Retina (tissue), 1 donor: Measurements from ENCODE around the gene ADCY9.
"Not testable (repeated sequence)": the region's sequence is repeated elsewhere in the genome, so short reads cannot be mapped to it uniquely, and the experiment has no call there.

Source experiments
- DNase-seq: peaks from one replicate; pipeline ENCODE4 v3.0.0-alpha.2; 2016

Gene ADCY9

DNA sequence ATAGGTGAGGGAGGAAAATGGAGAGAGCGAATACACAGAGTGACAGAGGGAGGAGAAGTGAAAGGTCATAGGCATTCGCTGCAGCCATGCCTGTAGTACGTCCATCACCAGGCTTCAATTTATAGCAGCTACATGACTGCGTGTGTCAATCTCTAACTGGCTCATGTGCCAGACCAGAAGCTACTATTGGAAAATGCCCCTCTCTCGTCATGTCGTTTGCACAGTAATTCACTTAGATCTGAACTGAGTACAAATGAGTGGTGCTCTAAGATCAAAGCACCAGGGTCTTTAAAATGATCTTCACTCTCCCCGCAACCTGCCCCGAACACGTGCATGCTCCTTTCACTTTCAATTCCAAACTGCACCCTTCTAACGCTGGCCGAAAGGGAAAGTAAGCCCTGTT is 51.3 kb downstream of the ADCY9 start:
- DNase-seq, result no peak

DNA sequence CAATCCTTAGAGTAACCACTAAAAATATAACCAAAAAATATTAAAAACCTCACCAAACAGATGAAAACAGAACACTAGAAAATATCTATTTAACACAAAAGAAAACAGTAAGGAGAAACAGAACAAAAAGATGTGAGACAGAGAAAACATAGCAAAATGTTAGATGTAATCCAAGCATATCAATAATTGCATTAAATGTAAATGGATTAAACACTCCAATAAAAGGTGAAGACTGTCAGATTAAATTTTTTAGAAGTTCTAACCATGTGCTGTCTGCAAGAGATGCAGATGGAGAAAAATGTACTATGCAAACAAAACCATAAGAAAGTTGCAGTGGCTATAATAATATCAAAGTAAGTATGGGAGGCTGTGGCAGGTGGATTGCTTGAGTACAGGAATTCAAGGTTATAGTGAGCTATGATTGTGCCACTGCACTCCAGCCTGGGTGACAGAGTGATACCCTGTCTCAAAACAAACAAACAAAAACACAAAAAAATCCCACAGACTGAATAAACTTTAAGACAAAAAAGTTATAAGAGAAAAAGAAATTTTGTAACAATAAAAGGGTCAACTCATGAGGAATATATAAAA is 53.9 kb downstream of the ADCY9 start:
- no peak for DNase-seq

DNA sequence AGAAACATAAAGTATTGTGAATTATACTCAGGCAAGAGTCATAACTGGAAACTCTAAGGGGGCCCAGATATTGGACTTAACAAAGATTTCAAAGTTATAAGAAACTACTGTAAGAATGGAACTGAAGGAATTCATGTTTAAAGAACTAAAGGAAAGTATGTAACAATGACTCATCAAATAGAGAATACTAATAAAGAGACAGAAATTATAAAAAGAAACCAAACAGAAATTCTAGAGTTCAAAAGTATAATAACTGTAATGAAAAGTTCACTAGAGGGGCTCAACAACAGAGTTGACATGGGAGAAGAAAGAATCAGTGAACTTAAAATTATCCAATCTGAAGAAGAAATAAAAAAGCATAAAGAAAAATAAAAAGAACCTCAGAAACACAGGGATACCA is 55.4 kb downstream of the ADCY9 start:
- no peak for DNase-seq

DNA sequence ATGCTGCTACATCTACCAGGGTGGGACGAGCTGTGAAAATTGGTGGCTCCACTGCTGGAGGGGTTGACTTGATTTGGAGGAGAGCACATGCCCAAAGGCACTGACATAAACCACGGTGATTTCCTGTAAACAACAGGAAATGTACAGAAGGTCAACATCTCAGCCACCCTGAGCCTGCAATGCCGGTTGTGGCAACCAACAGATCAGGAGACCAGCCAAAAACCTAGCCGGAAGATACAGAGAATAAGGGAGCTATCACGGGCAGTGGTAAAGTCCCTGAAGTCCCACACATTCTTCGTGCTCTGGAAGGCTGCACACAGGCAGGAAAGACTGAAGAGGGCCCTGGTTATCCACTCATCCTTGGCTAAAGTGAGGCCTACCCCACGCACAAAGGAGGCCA is 56.2 kb downstream of the ADCY9 start:
- no peak for DNase-seq

DNA sequence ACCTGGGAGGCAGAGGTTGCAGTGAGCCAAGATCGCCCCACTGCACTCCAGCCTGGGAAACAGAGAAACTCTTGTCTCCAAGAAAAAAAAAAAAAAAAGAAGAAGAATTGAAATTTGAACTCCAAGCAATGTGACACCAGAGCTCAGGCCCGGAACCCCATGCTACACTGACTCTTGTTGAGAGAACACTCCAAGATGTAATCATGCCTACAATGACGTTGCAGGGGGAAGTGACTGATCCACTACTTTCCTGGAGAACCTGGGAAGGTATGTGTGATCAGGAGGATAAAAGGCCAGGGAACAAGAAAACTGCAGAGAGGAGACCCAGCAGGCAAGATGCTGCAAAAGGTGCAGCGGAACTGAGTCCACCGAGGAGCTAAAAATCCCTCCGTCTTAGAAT is 57.9 kb downstream of the ADCY9 start:
- DNase-seq, result no peak

DNA sequence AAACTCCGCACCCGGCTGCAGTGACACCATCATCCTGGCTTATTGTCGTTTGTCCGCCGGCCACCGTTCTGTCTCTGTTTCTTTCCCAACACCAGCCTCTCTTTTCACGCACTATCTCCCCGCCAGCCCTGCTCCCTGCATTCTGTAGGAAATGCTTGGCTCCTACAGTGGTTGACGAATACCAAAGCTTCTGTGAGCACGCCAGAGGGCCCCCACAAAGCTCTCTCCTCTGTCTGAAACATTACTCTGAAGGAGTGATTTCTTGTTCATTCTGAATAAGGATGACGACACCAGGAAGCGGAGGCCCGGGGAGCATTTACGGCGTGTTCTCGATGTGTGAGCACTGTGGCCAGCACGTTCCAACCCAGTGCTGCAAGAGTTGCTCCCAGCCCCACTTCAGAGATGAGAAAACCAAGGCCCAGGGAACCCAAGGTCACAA is 58.8 kb downstream of the ADCY9 start:
- DNase-seq, result no peak

DNA sequence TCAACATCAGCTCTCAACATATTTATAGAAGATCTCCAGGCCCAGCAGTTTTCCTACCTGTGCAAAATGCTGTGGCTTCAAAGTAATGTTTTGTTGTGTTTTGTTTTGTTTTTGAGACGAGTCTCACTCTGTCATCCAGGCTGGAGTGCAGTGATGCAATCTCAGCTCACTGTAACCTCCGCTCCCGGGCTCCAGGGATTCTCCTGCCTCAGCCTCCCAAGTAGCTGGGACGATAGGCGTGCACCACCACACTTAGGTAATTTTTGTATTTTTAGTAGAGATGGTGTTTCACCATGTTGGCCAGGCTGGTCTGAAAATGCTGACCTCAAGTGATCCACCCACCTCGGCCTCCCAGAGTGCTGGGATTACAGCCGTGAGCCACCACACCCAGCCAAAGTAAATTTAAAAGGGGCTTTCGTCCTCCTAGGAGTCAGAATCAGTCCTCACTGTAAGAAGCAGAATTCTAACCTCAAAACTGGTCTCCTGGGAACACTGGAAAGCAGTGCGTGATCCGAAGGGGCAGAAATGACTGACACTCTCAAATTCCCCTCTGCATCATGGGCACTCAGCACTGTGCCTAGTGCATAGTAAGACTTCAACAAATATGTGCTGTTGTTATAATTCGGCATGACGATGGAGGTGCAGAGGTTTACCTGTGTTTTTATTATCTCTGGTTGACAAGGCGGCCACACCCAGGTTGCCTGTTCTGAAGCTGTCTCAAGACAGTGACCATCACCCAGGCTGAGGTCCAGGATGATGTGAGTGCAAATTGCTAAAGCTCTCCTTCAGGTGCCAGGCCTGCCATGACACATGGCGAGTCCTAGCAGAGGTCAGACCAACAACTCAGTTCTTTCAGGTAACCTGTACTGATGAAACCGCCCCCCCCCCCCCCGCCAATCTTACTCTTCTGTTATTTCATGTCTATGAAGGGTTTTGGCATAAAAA is 59.8 kb downstream of the ADCY9 start:
- no peak for DNase-seq

DNA sequence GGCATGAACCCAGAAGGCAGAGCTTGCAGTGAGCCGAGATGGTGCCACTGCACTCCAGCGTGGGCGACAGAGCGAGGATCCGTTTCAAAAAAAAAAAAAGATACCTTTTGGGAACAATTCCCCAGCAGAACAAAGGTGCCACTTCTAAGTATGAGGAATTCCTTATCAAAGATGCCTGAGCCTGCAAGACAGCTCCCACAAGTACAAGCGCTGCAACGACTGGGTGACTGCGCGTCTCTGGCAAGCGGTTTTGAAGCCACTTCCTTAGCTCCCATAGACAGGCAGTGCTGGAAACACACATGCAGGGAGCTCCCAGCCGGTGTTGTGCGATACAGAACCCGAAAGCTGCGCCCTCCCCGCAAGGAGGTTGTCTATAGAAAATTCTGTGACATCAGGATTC is 60.5 kb downstream of the ADCY9 start:
- DNase-seq, result no peak

DNA sequence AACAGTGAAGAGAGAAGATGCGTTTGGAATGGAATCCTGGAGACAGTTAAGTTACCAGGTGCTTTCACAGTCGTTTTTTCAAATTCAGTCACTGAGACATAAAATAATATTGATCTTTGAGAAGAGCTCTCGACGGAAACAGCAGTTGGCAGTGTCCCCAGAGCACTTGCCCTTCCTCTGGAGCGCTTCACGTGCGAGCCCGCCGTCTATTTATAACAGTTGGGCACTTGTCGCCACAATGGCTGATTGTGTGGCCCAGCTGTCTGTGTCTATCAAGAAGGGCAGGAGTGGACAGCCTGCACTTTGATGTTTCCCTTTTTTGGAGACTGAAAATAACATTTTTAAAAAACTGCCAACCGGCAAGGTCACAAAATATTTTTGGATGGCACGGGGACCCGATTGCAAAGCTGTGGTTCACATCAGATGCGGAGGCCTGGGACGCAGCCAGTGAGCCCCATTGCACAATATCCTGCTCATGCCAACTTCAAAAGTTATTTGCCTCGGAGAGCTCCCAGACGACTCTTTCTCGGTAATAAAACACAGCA is 62.9 kb downstream of the ADCY9 start:
- peak; percentile 58 for DNase-seq

DNA sequence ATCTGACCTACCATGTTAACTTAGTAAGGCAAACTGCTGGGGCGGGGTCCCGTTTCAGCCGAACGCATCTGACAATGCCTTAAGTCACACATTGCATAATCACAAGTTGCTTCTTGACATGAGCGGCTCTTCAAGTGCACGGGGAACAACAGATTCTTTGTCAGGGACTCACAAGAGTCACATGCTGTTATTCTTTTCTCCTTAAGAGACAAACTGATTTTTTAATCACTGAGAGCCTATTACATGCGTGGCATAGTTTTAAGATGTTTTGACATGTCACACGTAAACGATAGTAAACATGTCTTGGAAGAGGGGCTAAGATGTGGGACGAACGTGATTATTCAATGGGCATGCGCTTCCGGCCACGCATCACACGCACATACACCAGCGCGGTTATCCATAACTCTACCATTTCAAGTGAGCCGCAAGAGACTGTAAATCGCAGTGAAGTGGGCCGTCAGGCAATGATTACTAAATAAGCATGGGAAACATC is 63.4 kb downstream of the ADCY9 start:
- DNase-seq, result peak; percentile 23

DNA sequence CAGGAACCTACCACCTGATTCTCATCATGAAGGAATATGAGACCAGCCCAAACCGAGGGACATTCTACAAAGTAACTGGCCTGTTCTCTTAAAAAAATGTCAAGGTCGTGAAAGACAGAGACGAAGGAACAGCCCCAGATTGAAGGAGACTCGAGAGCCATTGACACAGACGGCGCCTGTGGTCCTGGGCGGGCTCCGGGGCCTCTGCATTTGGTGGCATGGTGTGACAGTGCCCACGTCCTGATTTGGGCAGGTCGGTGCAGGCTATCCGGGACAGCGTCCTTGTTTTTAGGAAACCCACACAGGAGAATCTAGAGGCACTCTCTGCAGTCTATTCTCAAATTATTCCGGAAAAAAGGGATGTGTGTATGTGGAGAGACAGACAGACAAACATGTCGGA is 64.1 kb downstream of the ADCY9 start:
- no peak for DNase-seq

DNA sequence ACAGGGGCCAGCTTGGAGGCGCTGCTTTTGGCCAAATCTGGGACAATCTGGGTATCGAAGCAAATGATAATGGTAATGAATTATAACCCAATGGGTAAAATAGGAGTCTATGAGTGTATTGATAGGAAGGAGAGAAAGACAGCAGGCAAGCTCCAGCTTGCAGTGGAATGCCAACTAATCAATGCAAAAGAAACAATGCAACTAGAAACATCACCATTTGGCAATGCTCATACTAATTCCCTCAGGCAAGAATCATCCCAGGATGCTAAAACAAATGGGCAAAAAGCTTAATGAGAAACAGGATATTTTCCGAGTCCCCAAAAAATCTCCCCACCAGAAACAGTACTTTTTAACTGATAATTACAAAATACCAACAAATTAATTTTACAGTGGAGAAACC is 64.7 kb downstream of the ADCY9 start:
- DNase-seq, result no peak

DNA sequence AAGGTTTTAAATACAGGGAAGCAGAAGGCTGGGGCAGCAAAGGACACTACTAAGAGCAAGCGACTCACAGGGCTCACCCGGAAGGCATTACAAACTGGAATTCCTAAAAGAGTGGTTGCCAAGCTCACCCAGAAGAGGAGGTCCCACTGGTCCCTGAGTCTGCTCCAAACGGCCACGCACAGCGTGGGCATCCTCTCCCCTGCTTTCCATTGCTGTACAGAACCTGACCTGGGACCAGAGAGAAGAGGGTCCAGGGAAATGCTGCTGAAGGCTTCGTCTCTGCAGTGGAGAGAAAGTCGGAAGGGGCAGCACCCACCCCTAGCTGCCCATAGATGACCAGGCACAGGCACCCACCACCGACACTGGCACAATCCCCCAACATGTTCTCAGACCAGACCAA is 67.2 kb downstream of the ADCY9 start:
- DNase-seq, result no peak

DNA sequence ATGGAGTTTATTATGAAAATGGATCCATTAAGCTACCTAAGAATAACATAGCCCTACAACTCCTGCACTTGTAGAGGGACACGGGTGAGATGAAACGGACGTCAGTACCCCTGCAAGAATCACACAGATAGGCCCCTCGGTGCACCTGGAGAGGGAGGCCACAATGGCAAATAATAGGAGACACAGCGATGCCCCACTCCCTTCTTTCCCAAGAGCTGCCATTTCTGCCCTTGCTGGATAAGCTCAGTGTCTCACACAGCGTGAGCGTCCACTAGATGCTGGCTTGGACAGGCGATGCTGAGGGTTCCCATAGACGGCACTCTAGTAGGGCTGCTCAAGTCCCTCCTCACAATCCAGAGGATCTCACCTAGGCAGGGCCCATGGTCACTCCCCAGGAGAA is 67.8 kb downstream of the ADCY9 start:
- DNase-seq, result no peak

DNA sequence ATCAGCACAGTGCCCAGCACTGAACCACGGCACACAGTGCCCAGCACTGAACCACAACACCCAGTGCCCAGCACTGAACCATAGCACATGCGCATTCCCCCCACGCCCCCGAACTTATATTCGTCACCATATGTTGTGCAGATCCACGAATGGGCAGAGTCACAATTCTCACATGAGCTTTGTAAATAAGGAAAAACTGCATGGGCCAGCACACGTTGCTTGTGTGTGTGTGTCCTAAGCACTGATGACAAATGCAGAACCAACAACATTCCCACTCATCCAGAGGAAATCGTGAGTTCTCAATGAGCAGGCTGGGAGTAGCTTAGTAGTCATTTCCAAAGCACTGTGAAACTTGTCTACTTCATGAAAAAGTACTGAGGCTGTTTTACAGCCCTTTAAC is 70.0 kb downstream of the ADCY9 start:
- no peak for DNase-seq

DNA sequence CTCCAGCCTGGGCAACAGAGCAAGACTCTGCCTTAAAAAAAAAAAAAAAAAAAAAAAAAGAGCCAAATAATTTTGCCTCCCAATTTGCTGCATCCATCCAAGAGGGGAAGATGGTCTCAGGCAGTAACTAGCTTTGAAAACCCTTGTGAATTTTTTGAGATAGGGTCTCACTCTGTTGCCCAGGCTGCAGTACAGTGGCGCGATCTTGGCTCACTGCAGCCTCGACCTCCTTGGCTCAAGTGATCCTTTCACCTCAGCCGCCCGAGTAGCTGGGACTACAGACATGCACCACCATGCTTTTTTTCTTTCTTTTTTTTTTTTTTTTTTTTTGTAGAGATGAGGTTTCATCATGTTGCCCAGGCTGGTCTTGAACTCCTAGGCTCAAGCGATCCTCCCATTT is 70.7 kb downstream of the ADCY9 start:
- DNase-seq, result not testable (repeated sequence)

DNA sequence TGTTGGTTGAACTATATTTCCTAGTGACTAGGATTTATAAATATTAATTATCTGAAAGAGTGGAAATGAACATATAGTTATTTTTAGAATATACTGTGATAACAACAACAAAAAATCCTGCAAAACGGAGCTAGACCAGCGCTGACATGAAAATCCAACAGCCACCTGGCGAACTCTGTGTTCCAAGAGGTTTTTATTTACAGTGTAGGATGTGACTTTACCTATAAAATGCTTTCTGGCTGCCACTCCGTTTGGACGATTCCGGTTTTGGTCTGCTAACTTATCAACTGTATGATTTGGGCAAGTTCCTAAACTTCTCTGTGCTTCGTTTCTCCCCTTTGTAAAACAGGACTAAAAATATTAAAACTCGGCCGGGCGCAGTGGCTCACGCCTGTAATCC is 73.7 kb downstream of the ADCY9 start:
- DNase-seq, result no peak

DNA sequence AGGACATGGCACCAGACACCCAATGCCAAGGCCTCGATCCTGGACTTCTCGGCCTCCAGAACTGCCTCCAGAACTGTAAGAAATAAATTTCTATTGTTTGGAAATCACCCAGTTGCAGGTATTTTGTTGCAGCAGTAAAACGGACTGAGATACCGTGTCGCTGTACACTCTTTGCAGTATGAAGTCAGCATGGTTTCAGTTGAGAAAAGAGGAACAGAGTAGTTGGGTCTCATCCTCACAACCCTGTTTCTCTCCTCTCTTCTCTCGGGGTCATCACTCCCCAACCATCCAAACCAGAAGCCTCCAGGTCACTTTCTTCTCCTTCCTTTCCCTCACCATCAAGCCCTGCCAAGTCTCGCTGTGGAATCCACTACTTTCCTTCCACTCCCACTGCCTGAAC is 77.8 kb downstream of the ADCY9 start:
- no peak for DNase-seq

DNA sequence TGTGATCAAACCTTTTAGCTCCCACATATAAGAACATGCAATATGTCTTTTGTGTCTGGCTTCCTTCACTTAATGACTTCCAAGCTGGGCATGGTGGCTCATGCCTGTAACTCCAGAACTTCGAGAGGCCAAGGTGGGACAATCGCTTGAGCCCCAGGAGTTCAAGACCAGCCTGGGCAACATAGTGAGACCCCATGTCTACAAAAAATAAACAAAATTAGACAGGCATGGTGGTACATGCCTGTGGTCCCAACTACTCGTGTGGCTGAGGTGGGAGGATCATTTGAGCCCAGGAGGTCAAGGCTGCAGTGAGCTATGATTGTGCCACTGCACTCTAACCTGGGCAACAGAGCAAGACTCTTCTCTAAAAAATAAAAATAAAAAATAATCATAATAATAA is 79.3 kb downstream of the ADCY9 start:
- not testable (repeated sequence) for DNase-seq

DNA sequence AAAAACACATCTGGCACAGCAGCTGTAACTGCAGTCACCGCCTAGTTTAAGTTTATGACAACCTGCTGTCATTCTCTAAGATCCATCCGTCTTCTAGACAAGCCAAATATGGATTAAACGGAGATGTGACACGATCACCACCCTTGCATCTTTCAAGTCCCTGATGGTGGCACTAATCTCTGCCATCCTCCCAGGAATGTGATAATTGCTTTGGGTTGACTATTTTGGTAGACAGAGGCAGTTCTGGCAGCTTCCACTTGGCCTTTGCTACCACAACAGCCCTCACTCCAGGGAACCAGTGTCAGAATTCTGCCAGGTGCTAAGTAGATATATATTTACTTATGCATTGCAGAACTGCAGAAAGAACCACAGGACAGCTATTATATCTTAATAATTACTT is 81.3 kb downstream of the ADCY9 start:
- no peak for DNase-seq

DNA sequence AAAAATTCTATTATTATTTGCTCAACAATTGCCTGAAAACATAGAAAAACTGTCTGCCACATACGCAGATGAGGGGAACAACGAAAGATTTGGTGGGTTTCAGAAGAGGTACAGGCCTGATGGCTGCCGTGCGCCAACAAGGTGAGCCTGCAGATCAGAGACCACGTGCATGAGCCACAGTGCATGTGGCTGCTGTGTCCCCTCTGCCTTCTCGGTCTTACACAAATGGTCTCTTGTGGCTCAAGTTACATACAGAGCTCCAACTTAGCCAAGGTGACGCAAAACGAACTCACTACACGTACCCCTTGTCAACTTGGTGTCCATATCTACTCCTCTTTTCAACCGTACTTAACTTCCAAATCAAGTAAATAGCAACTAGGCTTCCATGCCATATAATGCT is 82.3 kb downstream of the ADCY9 start:
- no peak for DNase-seq

DNA sequence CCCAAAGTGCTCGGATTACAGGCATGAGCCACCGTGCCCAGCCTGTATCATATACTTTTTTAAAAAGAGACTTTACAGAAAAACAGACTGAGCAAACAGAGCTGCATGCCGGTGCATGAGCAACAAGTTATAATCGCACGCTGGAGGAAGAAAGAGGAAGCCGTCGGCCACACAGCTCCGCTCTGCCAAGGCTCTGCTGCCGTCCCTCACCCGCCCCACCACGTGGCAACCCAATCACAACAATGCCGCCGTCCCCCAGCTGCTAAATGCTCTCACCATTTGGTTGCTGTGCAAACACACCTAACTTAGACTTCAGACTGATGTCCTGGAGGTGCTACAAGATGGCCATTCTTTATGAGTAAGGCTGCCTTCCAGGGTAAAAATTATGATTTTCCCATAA is 83.5 kb downstream of the ADCY9 start:
- DNase-seq, result no peak

DNA sequence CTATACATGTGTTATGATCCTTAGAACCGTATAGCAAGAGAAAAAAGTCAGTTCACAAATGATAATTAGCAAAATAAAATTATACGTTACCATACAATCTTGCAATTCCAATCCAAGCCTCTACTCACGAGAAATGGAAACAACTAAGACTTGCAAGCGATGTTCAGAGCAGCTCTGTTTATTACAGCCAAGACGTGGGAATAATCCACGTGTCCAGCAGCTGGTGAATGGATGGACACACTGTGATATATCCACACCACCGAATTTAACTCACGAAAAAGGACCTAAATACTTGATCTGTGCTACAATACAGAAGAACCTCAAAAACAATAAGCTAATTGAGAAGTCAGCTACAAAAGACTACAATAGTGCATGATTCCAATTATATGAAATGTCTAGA is 88.1 kb downstream of the ADCY9 start:
- no peak for DNase-seq

DNA sequence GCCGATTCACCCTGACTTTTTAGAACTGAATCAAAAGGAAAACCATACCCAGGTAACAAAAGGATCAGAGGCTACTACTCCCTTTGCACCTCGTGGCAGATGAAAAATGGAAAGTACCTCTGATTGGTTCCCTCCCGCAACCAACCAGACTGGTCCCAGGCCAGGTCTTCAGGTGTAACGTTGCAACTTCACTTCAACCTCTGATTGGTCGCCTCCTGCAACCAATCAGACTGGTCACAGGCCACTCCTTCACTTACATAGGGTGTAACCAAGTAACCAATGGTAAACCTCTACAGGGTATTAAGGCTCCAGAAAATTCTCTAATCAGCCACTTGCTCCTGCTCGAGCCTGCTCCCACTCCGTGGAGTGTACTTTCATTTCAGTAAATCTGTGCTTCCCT is 89.4 kb downstream of the ADCY9 start:
- no peak for DNase-seq
